Colonic mucosa (tissue), 4 donors: ENCODE measurements around the gene DDX3X. TPM values are rescaled to one million over a fixed set of nuclear protein-coding genes. Genes with fewer than 3 reads are reported as not detected.
"Not testable (repeated sequence)": the region's sequence is repeated elsewhere in the genome, so short reads cannot be mapped to it uniquely, and the experiment has no call there.

Source experiments
- DNase-seq: peaks from one replicate; pipeline ENCODE4 v3.0.0-alpha.2; 2020
- H3K27ac ChIP-seq: fragments of 200-600 bp; one replicate; pipeline ENCODE4 v1.8.0; 2021
- H3K27me3 ChIP-seq: fragments of 200-600 bp; one replicate; pipeline ENCODE4 v1.8.0; 2021
- H3K36me3 ChIP-seq: fragments of 200-600 bp; one replicate; pipeline ENCODE4 v1.8.0; 2021
- H3K4me1 ChIP-seq: fragments of 200-600 bp; one replicate; pipeline ENCODE4 v1.8.0; 2021; ENCODE audit warnings: mild to moderate bottlenecking
- H3K4me3 ChIP-seq: fragments of 200-600 bp; one replicate; pipeline ENCODE4 v1.8.0; 2021
- H3K9ac ChIP-seq, 2 donors: one replicate each; pipeline ENCODE4 v1.7.0; 2013; ENCODE audit warnings: control low read depth in 2 of 2, low read depth in 2 of 2, low read length in 2 of 2
- H3K9me3 ChIP-seq: fragments of 200-600 bp; one replicate; pipeline ENCODE4 v1.8.0; 2021
- CTCF ChIP-seq: fragments of 200-600 bp; IDR thresholded peaks from one replicate; pipeline ENCODE4 v1.8.0; 2022; ENCODE audit warnings: antibody characterized with exemption, mild to moderate bottlenecking
- intact Hi-C: fragments of 100-400 bp; cut with DNase I; formaldehyde crosslinking; loops from one replicate; pipeline ENCODE4 v1.14.1; 2022
- total RNA-seq, 2 donors: library from RNA; stranded (reverse); fragmentation: NEBNext Ultra II Directional in 1 of 2; extraction: Animal tissue kit (Norgen Biotek cat#: 25700) in 1 of 2; gene quantifications; one replicate each; pipeline ENCODE4 v1.2.1, GENCODE V29; 2021
- donor health status: healthy.
- donor health status: DM: no; HTN: no; CAD: no.
- donor health status: DM: no; HTN: no; CAD: no.

Gene DDX3X
- total RNA-seq, 2 donors from 2014 or later: 192 to 318 TPM

DNA sequence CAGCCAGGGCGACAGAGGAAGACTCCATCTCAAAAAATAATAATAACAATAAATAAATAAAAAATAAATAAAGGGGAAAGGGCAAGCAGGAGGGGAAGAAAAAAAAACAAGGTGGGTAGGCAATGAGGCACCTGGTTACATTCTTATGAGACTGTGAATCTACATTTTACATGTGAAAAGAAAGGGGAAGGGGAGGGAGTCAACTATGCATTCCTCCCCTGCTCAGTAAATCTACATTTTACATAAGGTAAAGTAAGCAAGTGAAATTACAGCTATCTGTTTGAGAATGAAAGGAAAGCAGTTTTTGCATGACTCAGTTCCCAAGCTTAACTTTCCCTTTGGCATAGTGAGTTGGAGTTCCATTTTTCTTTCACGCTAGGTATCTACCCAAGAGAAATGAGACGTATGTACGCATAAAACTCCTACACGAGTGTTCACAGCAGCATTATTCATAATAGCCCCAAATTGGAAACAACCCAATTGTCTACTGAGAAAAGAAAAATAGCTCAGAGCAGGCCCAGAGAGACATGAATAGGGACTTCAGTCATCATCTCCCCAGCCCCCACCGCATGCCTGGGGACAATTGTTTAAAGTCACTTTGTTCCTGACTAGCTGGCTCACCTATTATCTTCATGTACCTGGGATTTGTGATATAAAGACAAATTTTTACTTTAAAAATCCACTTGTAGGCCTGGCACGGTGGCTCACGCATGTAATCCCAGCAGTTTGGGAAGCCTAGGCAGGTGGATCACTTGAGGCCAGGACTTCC lies 52.4 kb downstream of the DDX3X start:
- intact Hi-C loops: no loop called here

GRCh38 chrX:41388543-41388942 lies 54.6 kb downstream of the DDX3X start:
- Histone ChIP-seq H3K9ac (no peak overlapping the region), H3K4me1 (peaks cover 10% of the 10 kb centered on the region), H3K27me3 (no peaks in the 10 kb centered on the region), H3K9me3 (no peaks in the 10 kb centered on the region), H3K4me3 (no peak overlapping the region), H3K27ac (peak overlapping the region; percentile 33), H3K36me3 (no peaks in the 10 kb centered on the region)
- DNase-seq: no peak
- intact Hi-C loops: no loop called here
- TF ChIP-seq CTCF: no peak

More for the DNA sequence above, 52.4 kb downstream of the DDX3X start:
- no peak overlapping the region for H3K27ac ChIP-seq
- no peak for TF ChIP-seq CTCF
- no peaks in the 10 kb centered on the region for H3K36me3 ChIP-seq
- H3K4me1 ChIP-seq: peaks cover 3% of the 10 kb centered on the region
- DNase-seq: no peak
- no peak overlapping the region for H3K9ac ChIP-seq
- H3K9me3 ChIP-seq: no peaks in the 10 kb centered on the region
- no peak overlapping the region for H3K4me3 ChIP-seq
- H3K27me3 ChIP-seq: no peaks in the 10 kb centered on the region

- intact Hi-C loops: no loop called here
- no peaks in the 10 kb centered on the region for H3K9me3 ChIP-seq
- no peak overlapping the region for H3K4me3 ChIP-seq
- H3K27ac ChIP-seq: peak overlapping the region; percentile 33
- no peak for TF ChIP-seq CTCF
- peak overlapping the region in 1 of 2 donors; percentile 40 for H3K9ac ChIP-seq
- peak; percentile 88 for DNase-seq
- H3K36me3 ChIP-seq: no peaks in the 10 kb centered on the region
- no peaks in the 10 kb centered on the region for H3K27me3 ChIP-seq
- H3K4me1 ChIP-seq: peaks cover 10% of the 10 kb centered on the region
These were observed 55.4 kb downstream of the DDX3X start for GRCh38 chrX:41389311-41389888.

- H3K27me3 ChIP-seq, H3K9ac ChIP-seq, H3K27ac ChIP-seq, H3K4me3 ChIP-seq, DNase-seq, H3K4me1 ChIP-seq, H3K9me3 ChIP-seq, H3K36me3 ChIP-seq, intact Hi-C loops: not testable (repeated sequence)
These were observed 56.6 kb downstream of the DDX3X start for GRCh38 chrX:41390576-41390975.

DNA sequence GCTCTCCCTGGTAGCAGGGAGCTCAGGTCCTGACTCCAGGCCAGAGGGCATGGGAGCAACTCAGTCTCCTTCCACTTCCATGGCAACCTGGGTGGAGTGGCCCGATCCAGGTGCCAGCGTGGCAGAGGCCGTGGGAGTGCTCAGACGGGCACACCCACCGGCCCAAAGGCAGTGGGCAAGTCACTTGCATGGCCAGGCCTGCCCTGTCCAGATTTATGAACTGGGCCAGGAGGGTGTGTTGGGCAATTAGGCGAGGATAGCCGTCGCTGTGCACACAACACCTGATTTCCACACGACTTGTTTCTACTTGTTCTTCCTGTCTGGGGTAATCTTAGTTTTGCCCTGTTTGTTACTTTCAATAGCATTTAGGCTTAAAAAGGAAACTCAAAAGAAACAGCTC lies 57.6 kb downstream of the DDX3X start:
- no peaks in the 10 kb centered on the region for H3K9me3 ChIP-seq
- H3K9ac ChIP-seq: peak overlapping the region in 1 of 2 donors; percentile 40
- H3K27me3 ChIP-seq: no peaks in the 10 kb centered on the region
- no peaks in the 10 kb centered on the region for H3K36me3 ChIP-seq
- H3K4me1 ChIP-seq: peaks cover 10% of the 10 kb centered on the region
- peak; percentile 76 for DNase-seq
- TF ChIP-seq CTCF: no peak
- intact Hi-C loops: no loop called here
- peak overlapping the region; percentile 63 for H3K27ac ChIP-seq
- H3K4me3 ChIP-seq: no peak overlapping the region

GRCh38 chrX:41394293-41394692 lies 60.3 kb downstream of the DDX3X start:
- Histone ChIP-seq H3K4me1 (peaks cover 10% of the 10 kb centered on the region), H3K4me3 (no peak overlapping the region), H3K27me3 (no peaks in the 10 kb centered on the region), H3K36me3 (no peaks in the 10 kb centered on the region), H3K9ac (no peak overlapping the region), H3K9me3 (no peaks in the 10 kb centered on the region), H3K27ac (no peak overlapping the region)
- intact Hi-C loops: no loop called here
- DNase-seq: no peak
- TF ChIP-seq CTCF: no peak
